Fibroblast of gingiva (primary cell): ENCODE measurements around the gene NDUFA7.
A peak's percentile ranks its signal among the peaks of the same experiment; 100 is the strongest.
"Not testable (repeated sequence)": the region's sequence is repeated elsewhere in the genome, so short reads cannot be mapped to it uniquely, and the experiment has no call there.

Experiments used
- DNase-seq: peaks from one replicate; pipeline ENCODE4 v3.0.0-alpha.2; 2011; ENCODE audit warnings: low read depth

The NDUFA7 gene

DNA sequence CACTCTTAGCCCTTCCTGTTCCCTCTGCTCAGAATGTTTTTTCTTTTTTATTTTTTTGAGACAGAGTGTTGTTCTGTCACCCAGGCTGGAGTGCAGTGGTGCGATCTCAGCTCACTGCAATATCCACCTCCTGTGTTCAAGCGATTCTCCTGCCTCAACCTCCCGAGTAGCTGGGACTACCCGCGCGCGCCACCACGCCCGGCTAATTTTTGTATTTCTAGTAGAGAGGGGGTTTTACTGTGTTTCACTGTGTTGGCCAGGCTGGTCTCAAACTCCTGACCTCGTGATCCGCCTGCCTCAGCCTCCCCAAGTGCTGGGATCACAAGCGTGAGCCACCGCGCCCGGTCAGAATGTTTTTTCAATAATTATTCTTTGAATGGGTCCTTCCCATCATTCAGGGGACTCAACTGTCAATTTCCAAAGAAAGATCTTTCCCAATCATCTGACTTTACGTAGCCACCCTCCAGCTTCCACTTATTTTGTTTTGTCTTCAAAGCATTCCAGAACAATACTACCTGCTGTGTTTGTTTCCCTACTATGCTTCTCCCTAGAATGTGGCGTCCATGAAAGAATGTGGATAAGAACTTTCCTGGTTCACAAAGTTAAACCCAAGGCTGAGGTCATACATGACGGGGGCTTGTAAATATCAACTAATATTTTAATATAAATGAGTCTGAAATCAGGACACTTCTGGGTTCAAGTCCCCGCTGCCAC lies 1.2 kb downstream of the NDUFA7 start:
- DNase-seq, result no peak

DNA sequence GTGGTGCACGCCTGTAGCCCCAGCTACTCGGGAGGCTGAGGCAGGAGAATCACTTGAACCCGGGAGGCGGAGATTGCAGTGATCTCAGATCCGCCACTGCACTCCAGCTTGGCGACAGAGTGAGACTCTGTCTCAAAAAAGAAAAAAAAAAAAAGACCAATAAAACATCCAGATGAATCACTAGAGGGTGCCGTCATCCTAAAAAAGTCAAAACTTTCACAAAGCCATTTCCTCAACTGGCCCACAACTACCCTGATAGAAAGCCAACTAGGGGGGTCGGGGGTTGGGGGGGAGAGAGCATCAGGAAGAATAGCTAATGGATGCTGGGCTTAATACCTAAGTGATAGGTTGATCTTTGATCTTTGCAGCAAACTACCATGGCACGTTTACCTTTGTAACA lies 2.3 kb downstream of the NDUFA7 start:
- DNase-seq, result not testable (repeated sequence)

DNA sequence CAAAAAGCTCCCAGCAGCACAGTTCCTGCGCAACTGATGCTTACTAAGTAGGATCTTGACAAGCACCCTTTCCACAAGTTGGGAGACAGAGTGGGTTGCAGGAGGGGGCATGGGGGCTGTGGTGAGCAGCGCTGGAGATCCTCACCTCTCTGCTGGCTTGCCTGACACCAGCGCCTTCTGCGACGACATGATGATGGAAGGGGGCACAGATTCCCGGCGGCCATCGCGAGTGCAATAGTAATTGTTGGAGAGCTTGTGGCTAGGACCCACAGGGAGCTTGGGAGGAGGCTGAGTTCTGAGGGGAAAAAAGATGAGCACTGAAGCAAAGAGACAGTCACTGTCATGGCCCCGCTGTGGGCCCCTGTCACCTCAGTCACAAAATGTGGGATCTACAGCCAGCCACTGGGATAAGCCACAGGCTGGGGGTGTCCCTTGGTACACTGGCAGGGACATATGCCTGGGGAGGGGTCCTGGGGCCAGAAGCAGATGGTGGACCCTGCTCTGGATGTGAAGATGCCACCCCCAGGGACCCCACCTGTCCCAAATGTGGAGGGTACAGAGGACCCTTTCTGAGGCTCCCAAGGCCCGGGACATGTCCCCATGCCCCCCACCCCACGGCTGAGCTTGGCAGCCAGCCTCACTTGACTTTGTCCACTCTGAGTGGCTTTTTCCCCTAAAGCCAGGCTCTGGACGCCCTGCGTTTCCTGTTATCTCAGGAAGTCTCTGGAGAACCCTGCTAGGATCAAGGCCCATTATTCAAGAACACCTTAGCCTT lies 4.6 kb downstream of the NDUFA7 start:
- no peak for DNase-seq

DNA sequence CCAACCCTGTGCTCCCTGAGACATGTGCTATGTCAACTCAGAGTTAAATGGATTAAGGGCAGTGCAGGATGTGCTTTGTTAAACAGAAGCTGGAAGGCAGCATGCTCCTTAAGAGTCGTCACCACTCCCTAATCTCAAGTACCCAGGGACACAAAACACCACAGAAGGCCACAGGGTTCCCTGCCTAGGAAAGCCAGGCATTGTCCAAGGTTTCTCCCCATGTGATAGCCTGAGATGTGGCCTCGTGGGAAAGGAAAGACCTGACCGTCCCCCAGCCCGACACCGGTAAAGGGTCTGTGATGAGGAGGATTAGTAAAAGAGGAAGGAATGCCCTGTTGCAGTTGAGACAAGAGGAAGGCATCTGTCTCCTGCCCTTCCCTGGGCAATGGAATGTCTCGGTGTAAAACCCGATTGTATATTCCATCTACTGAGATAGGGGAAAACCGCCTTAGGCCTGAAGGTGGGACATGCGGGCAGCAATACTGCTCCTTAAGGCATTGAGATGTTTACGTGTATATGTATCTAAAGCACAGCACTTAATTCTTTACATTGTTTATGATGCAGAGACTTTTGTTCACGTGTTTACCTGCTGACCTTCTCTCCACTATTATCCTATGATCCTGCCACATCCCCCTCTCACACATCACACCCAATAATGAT lies 6.1 kb downstream of the NDUFA7 start:
- not testable (repeated sequence) for DNase-seq

DNA sequence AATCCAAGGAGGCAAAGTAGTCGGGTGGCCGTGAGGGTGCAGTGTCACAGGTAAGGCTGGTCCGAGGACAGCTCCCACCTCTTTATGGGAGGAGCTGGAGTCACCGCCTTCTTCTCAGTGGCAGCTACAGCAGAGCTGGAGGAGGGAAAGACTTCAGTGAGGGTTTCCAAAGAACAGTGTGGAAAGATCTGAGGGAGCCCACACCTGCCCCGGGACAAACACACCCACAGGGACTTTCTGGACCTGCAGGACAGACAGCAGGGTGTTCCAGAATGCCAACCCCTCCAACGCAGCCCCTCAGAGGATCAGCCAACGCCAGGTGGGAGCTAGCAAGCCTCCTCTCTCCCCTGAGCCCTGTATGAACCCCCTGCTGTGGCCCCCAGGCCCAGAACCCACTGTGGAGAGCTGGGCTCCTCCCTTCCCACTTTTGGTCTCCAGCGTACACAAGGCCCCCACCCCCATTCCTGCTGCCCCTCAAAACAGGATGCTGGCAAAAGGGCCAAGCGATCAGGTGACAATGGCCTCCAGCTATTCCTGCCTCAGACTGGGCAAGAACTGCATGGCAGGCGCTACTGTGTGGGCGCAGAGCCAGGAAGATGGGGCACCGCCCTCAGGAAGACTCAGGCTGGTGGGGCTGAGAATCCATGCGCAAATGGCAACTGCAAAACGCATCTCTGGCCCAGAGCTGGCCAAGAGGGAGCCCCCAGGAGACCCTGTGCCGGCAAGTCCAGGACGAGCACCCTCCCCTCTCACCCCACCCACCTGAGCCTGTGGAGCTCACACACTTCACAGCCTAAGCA lies 9.5 kb downstream of the NDUFA7 start:
- no peak for DNase-seq

DNA sequence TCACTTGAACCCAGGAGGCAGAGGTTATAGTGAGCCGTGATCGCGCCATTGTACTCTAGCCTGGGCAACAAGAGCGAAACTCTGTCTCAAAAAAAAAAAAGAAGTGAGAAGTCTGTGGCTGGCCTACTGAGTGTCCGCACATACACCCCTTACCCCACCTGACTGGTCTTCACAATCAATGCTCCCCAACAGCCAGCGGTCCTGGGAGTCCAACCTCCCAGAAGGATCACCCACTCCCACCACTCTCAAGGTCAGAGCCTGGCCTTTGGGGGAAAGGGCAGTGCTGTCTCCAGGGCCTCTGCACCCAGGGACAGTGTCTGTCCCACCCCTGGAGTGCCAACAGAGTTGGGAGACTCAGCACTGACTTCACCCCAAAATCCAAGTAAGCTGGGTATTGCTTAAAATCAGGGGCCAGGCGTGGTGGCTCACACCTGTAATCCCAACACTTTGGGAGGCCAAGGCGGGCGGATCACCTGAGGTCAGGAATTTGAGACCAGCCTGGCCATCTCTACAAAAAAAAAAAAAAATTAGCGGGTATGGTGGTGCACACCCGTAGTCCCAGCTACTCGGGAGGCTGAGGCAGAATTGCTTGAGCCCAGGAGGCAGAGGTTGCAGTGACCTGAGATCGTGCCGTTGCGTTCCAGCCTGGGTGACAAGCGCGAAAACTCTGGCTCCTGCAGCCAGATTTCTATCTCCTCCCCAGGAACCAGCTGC lies 10.7 kb downstream of the NDUFA7 start:
- no peak for DNase-seq

DNA sequence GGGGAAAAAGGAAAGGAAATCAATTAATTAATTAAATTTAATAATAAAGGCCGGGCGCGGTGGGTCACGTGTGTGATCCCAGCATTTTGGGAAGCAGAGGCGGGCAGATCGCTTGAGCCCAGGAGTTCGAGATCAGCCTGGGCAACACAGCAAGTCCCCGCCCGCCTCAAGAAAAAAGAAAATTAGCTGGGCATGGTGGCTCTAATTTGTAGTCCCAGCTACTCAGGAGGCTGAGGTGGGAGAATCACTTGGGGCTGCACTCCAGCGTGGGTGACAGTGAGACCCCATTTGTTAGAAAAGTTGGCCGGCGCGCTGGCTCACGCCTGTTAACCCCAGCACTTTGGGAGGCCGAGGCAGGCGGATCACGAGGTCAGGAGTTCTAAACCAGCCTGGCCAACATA lies 12.3 kb downstream of the NDUFA7 start:
- DNase-seq, result no peak

DNA sequence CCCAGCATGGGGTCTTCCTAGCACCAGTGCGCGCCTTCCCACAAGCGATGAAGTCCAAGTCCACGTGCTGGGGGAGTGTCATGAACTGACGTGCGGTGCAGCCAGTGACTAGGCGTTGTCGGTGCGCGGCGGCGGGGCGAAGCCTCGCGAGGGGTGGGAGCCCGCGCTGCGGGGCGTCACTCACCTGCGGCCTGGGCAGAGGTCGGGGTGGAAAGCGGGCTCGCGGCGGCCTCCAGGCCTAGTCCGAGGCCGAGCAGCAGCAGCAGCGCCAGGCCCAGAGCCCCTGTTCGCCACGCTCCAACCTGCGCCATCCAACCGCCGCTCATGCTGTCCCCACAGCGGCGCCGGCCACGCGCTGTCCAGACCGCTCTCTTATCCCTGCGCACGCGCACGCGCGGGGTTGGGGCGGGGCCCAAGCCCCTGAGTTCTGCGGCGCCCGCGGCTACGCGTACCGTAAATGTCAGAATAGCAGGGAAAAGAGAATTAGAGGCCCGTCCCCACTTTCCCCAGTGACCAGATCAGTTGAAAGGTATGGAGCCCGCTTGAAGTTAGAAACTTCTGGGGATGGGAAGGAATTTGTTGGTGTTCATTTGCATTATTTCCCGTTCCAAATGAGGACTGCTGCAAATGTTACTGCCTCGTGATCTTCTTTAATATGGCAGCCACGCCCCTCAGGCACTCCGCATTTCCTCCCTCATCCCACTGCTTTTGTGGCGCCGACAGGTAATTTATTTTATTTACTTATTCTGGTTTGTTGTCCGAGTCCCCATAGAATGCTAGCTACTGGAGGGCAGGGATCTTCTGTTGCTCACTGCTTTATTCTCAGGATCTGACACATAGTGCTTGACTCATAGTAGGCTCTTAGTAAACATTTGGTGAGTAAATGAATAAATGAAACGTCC lies 13.0 kb downstream of the NDUFA7 start, which contains the start of gene CD320:
TSS of gene CD320 (minus strand) at position 394 of the 902 bp plus-strand sequence. CDS start at position 326, 68 bp downstream.
- peak; percentile 85 for DNase-seq

DNA sequence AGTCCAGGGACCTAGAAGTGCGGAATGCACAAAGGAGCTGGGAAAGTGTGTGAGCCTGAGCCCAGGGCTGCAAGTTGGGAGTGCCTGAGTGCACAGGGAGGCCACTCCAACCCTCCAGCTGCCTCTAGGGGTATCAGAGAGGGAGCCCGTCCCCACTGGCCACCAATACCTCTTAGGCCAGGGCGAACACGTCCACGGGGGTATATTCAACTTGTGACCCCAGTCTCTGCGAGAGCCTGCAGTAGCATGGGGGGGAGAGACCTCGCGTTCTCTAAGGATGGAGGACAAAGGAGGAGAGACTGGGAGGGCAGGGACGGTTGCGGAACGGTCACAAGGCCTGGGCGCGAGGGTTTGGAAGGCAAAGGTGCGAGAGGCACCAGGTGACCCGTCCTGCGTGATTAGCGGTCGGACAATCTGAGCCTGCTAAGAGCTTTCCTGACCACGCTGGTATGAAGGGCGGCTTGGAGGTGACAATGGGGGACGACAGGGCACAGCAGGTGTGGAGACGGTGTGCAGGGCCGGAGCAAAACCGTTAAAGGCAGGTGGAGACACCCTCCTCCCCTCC lies 13.7 kb downstream of the NDUFA7 start:
- no peak for DNase-seq

DNA sequence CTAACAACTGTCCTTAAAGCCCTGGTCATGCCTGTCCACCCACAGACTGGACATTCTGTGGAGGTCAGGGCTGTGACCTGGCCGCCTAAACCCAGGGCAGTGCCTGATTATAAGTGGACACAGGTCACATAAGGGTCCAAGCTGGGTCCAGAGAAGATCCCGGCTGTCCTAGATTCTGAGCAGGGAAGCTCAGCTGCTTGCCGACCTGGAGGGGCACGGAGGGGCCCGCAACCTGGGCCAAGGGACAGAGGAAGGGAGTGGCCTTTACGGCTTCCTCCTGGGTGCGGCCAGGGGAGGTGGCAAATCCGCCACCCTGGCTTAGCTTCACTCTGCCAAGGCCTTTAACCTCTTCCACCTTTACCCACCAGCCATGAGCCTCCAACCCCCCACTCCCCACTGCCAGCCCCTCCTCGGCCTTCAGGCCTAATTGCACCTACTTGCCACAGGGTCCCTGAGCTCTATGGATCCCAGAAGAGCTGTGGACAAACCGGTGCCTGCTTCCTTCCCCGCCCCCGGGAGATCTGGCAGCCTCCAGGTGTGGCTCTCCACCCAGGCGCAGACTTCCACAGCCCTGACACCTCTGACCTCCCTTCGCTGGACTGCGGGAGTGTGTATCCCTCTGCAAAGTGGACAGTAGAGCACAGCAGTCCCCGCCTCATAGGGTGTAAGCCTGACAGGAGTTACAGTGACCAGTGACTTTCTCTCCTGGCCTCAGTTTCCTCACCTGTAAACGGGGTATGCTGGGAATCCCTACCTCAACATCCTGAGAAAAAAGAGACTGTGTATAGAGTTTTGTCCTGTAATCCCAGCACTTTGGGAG lies 14.7 kb downstream of the NDUFA7 start:
- no peak for DNase-seq

DNA sequence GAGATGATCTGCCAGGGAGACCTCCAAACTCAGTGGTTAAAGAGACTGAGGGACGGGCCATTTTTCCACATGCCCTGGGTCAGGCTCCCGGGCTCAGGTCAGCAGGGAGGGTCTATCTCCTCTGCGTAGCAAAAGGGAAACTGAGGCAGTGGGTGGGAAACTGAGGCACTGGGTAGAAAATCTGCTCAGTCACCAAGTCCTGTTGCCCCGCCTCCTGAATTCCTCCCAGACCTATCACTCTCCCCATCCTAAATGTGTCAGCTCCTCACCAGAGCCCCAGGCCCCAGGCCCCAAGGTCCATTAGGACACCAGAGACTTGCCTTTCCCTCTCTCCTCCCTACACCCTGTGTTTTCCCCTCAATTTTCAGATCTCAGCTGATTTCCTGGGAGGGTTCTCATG lies 15.4 kb downstream of the NDUFA7 start:
- DNase-seq, result no peak

DNA sequence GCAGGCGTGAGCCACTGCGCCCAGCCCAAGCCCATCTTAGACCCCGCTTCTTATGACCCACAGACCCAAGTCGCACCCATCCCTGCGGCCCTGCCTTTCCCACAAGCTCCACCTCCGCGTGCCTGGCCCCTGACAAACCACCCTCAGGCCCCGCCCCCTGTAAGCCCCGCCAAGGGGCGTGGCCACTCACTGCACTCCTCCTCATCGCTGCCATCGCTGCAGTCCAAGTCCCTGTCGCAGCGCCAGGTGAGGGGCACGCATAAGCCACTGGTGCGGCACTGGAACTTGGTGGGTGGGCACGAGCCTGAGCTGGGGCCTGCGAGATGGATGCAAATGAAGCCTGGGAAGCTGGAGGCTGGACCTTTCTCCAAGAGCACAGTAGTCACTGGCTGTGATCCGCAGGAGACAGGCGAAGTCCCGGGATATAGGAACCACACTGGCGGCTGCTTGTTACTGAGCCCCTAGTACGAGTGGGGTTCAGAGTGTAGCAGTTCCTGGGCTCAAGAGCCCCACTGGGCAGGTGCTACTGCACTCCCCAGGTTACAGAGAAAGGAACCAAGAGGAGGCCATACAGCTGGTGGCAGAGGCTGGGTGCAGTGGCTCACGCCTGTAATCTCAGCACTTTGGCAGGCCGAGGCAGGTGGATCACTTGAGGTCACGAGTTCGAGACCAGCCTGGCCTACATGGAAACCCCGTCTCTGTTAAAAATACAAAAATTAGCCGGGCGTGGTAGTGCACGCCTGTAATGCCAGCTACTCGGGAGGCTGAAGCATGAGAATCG lies 16.1 kb downstream of the NDUFA7 start:
- DNase-seq, result no peak

DNA sequence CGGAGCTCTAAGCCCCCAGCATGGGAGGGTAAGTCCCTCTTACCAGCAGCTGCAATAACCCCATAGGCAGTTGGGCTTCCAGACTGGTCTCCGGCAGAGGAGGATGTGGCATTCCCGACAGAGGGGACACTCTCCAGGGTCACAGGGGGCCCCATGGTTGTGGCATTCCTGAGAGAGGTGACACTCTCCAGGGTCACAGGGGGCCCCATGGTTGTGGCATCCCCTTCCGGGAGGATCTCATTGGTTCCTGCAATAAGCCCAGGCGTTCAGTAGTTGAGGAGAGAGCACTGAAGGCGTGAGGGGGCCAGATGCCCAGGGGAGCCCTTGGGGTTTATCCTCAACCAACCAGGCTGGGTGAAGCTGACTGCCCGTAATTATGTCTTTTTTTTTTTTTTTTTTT lies 18.4 kb downstream of the NDUFA7 start:
- DNase-seq, result no peak

DNA sequence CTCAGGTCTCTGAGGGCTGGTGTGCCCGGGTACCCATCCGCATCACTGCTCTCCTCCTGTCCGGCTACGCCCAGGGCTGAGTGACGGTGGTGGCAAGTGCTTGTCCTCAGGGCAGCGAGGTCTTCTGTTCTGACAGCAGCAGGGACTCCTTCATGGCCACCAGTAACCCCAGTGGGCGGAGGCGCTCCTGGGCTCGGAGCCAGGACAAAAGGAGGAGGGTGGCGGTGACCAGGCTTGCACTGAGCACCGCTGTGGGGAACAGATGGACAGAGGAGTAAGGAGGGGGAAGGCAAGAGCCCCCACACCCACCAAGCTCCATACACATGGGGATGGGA lies 18.9 kb downstream of the NDUFA7 start:
- no peak for DNase-seq

DNA sequence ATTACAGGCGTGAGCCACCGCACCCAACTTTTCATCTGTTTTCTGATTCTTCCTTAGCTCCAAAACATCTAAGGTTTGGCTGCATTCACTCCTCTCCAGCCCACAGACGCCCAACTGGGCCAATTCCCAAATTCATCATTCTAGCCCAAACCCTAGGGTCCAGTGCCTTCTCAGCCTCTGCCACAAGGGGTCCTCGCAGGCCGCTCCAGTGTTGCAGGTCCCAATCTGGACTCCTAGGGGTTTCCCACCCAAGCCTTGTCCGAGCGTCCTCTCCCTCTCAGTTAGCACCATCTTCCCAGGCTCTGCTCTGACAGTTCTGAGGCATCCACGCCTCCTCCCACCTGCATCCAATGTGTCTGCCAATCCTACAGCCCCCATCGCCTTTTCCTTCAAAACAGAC lies 29.8 kb downstream of the NDUFA7 start:
- not testable (repeated sequence) for DNase-seq

DNA sequence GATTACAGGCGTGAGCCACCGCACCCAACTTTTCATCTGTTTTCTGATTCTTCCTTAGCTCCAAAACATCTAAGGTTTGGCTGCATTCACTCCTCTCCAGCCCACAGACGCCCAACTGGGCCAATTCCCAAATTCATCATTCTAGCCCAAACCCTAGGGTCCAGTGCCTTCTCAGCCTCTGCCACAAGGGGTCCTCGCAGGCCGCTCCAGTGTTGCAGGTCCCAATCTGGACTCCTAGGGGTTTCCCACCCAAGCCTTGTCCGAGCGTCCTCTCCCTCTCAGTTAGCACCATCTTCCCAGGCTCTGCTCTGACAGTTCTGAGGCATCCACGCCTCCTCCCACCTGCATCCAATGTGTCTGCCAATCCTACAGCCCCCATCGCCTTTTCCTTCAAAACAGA lies 44.7 kb downstream of the NDUFA7 start:
- not testable (repeated sequence) for DNase-seq

DNA sequence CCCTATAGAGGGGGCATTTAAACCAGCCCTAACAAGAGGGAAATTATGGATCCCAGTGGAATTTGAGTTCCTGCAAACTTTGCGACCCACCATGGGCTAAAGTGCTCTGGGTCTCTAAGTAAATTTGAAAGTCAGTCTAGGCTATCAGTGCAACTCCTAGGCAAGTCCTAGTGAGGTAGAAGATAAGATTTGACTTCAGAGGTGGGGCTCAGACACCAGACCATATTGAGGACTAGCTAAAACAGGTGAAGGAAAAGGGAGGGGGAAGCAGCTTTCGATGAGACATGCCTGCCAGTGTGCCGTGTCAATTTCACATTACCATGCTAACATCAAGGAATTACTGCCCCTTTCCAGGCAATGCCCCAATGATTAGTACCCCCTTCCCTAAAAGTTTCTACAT lies 51.5 kb downstream of the NDUFA7 start:
- DNase-seq, result no peak

DNA sequence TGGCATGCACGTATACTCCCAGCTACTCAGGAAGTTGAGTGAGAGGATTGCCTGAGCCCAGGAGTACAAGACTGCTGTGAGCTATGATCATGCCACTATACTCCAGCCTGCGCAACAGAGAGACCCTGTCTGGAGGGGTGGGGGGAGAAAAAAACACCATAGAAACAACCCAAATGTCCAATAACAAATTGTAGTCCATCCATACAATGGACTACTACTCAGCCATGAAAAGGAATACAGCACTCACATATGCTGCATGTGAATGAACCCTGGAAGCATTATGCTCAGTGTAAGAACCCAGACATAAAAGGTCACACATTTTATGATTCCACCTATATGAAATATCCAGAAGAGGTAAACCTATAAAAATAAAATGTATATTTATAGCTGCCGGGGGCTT lies 55.3 kb downstream of the NDUFA7 start:
- no peak for DNase-seq

DNA sequence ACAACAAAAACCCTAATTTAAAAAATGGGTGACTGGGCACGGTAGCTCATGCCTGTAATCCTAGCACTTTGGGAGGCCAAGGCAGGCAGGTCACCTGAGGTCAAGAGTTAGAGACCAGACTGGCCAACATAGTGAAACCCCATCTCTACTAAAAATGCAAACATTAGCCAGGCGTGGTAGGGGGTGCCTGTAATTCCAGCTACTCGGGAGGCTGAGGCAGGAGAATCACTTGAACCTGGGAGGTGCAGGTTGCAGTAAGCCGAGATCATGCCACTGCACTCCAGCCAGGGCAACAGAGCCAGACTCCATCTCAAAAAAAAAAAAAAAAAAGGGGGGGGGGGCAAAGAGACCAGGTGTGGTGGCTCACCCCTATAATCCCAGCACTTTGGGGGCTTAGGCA lies 56.9 kb downstream of the NDUFA7 start:
- DNase-seq, result not testable (repeated sequence)
